ENCODE results near the gene ONECUT3.

GRCh38 chr19:1804858-1805257 lies 51.6 kb downstream of the ONECUT3 start:
- TF ChIP-seq CTCF (IDR thresholded peaks at IDR 0.05; ENCODE audit: insufficient read depth, low read length), result no peak
- TF ChIP-seq, protein P1, sequence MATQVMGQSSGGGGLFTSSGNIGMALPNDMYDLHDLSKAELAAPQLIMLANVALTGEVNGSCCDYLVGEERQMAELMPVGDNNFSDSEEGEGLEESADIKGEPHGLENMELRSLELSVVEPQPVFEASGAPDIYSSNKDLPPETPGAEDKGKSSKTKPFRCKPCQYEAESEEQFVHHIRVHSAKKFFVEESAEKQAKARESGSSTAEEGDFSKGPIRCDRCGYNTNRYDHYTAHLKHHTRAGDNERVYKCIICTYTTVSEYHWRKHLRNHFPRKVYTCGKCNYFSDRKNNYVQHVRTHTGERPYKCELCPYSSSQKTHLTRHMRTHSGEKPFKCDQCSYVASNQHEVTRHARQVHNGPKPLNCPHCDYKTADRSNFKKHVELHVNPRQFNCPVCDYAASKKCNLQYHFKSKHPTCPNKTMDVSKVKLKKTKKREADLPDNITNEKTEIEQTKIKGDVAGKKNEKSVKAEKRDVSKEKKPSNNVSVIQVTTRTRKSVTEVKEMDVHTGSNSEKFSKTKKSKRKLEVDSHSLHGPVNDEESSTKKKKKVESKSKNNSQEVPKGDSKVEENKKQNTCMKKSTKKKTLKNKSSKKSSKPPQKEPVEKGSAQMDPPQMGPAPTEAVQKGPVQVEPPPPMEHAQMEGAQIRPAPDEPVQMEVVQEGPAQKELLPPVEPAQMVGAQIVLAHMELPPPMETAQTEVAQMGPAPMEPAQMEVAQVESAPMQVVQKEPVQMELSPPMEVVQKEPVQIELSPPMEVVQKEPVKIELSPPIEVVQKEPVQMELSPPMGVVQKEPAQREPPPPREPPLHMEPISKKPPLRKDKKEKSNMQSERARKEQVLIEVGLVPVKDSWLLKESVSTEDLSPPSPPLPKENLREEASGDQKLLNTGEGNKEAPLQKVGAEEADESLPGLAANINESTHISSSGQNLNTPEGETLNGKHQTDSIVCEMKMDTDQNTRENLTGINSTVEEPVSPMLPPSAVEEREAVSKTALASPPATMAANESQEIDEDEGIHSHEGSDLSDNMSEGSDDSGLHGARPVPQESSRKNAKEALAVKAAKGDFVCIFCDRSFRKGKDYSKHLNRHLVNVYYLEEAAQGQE (IDR thresholded peaks at IDR 0.05; ENCODE audit: insufficient replicate concordance, low read depth), result no peak
- TF ChIP-seq GABPA (IDR thresholded peaks at IDR 0.05; ENCODE audit: low read depth), result no peak
- TF ChIP-seq POLR2AphosphoS5 (IDR thresholded peaks at IDR 0.05; ENCODE audit: low read depth), result no peak
- TF ChIP-seq SPI1 (IDR thresholded peaks at IDR 0.05; ENCODE audit: borderline replicate concordance, low read depth), result no peak
